GM19043 (cell line): ENCODE data around the gene TEX9.
"Not testable (repeated sequence)": the region's sequence is repeated elsewhere in the genome, so short reads cannot be mapped to it uniquely, and the experiment has no call there.

Experiments used
- ATAC-seq: cut with Tn5 transposase; IDR thresholded peaks from one replicate; pipeline ENCODE4 v1.9.1; 2021; ENCODE audit warnings: low read depth; ENCODE audit not compliant: unreplicated experiment

The TEX9 gene

GRCh38 chr15:56358604-56359003 is 6.6 kb upstream of the TEX9 start:
- no peak for ATAC-seq

DNA sequence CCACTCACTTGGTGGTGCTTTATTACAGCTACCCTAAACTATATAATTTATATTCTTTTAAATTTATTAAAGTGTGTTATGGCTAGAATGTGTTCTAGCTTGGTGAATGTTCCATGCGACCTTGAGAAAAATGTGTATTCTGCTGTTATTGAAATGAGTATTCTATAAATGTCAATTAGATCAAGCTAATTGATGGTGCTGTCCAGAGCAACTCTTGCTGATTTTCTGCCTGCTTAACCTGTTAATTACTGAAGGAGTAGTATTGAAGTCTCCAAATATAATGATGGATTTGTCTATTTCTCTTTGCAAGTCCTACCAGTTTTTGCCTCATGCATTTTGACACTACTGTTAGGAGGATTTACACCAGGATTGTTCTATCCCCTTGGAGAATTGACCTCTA is 3.2 kb upstream of the TEX9 start:
- ATAC-seq, result no peak

GRCh38 chr15:56366211-56366610 is 985 bp downstream of the TEX9 start:
- no peak for ATAC-seq

DNA sequence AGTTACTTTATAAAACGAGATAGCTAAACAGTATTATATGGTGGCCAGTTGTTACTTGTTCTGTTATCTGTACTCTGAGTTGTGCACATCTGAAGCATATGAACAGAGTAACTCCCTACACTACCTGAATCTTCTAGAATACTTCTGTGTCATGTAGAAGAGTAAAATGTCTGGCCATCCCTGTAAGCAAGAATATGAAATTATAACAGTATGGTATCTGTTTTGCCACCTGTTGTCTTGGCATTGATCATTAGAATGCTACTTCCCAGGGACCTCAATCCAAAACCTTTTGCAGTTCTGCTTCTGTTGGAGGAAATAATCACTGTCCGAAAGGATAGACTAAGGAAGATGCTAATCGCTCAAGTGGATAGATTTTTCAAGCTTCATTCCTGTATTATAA is 1.9 kb downstream of the TEX9 start:
- ATAC-seq, result no peak

DNA sequence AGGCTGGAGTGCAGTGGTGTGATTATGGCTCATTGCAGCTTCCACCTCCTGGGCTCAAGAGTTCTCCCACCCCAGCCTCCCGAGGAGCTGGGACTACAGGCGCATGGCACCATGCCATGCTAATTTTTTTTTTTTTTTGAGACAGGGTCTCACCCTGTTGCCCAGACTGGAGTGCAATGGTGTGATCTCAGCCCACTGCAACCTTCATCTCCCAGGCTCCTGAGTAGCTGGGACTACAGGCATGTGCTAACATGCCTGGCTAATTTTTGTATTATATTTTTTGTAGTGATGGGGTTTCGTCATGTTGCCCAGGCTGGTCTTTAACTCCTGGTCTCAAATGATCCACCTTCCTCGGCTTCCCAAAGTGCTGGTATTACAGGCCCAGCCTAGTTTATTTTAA is 4.0 kb downstream of the TEX9 start:
- no peak for ATAC-seq

DNA sequence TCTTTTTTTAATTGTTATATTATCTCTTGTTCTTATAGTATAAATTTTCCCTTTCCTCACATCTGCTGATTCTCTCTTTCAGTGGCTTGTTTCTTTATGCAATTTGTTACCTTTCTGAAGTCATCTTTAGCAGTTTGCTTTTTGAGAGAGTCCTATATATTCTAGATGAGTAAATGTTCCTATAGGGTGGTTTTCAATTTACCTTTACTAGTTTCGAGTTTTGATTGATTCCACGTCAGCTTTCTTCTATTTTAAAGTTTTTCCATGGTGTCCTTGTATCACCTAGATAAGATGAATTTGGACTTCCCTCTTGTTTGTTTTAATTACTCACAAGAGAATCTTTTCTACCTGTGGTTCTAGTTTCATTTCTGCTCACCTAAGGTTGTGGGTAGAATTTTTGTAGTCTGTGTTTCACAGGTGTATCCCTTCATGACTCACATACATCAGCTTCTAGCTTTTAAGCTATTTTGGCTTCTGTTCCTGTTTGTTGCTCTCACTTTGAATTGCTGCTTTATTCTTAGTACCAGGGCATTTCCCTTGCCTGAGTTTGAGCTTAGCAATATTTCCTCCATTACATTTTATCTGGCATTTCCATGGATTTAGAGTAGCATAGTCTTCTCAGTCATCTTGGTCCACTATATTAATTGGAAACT is 6.4 kb downstream of the TEX9 start:
- ATAC-seq, result peak; percentile 91

DNA sequence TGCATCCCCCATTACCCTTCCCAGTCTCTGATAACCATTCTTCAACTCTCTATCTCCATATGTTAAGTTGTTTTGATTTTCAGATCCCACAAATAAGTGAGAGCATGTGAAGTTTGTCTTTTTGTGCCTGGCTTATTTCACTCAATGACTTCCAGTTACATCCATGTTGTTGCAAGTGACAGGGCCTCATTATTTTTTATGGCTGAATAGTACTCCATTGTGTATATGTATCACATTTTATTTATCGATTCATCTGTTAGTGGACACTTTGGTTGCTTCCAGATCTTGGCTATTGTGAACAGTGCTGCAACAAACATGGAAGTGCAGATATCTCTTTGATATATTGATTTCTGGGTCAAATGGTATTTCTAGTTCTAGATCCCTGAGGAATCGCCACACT is 9.5 kb downstream of the TEX9 start:
- not testable (repeated sequence) for ATAC-seq

DNA sequence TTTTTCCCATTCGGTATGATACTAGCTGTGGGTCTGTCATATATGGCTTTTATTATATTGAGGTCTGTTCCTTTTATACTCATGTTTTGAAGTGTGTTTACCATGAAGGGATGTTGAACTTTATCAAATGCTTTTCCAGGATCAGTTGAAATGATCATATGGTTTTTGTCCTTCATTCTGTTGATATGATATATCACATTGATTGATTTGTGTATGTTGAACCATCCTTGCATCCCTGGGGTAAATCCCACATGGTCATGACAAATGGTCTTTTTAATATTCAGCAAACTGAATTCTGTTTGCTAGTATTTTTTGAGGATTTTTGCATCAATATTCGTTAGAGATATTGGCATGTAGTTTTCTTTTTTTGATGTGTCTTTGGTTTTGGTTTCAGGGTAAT is 12.6 kb downstream of the TEX9 start:
- not testable (repeated sequence) for ATAC-seq

DNA sequence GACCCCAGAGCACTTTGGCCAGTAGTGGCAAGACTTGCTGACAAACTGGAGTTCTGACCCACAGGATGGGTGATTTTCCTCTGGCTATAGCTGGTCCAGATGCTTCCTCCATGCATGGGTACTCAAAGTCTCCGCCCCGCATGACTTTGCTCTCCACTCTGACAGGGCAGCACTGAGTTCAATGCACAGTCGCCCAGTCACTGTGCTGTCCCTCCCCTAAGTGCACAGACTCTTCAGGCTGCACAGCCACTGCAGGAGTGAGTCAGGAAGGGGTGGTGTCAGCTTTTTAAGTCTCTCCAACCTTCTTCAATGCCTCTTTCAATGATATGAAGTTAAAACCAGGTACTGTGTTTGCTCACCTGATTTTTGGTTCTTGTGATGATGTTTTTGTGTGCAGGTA is 17.8 kb downstream of the TEX9 start:
- no peak for ATAC-seq

DNA sequence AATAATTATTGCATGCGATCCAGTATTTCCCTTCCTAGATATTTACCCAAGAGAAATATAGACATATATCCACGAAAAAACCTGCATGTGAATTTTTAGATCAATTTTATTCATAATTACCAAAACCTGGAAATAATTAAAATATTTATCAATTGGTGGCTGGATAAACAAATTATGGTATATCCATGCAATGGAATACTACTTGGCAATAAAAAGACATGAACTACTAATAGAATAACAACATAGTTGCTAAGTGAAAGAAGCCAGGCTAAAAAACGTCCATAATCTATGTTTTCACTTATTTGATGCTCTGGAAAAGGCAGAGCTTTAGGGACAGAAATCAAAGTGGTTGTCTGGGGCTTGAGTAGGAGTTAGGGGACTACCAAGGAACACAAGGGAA is 20.7 kb downstream of the TEX9 start:
- no peak for ATAC-seq

GRCh38 chr15:56390739-56391267 is 25.6 kb downstream of the TEX9 start:
- ATAC-seq, result no peak

DNA sequence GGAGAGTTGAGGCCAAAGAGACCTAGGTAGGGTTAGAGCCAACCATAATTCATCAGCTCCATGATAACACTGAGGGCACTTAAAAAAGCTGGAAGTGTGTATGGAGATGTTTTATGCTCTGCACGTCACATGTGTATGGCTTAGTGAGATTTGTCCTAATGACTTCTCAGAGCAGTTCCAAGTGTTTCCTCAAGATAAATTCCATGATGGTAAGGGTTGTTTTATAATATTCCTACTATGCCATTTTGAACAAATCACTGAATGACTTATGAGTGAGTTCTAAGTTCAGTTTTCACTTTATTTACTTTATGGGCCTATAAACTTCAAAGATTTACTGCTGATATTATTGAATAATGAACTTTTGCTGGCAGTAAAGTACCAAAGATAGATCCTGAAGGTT is 28.1 kb downstream of the TEX9 start:
- ATAC-seq, result no peak

- no peak for ATAC-seq
These were observed 29.7 kb downstream of the TEX9 start for GRCh38 chr15:56394909-56395308.

DNA sequence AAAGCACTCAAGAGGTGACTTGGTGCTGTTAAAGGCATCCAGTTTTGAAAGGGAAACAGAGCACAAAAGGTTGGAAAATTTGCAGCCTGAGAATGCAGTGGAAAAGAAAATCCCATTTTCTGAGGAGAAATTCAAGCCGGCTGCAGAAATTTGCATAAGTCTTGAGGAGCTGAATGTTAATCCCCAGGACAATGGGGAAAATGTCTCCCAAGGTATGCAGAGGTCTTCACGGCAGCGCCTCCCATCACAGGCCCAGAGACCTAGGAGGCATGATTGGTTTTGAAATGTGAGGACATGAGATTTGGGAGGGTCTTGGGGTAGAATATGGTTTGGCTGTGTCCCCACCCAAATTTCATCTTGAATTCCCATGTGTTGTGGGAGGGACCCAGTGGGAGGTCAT is 32.1 kb downstream of the TEX9 start:
- ATAC-seq, result not testable (repeated sequence)

DNA sequence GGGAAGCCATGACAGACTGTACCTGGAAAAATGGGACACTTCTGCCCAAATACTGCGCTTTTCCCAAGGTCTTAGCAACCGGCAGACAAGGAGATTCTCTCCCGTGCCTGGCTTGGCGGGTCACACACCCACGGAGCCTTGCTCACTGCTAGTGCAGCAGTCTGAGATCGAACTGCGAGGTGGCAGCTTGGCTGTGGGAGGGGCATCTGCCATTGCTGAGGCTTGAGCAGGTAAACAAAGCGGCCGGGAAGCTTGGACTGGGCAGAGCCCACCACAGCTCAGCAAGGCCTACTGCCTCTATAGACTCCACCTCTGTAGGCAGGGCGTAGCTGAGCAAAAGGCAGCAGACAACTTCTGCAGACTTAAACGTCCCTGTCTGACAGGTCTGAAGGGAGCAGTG is 34.0 kb downstream of the TEX9 start:
- ATAC-seq, result not testable (repeated sequence)

GRCh38 chr15:56410721-56411120 is 45.5 kb downstream of the TEX9 start:
- no peak for ATAC-seq

DNA sequence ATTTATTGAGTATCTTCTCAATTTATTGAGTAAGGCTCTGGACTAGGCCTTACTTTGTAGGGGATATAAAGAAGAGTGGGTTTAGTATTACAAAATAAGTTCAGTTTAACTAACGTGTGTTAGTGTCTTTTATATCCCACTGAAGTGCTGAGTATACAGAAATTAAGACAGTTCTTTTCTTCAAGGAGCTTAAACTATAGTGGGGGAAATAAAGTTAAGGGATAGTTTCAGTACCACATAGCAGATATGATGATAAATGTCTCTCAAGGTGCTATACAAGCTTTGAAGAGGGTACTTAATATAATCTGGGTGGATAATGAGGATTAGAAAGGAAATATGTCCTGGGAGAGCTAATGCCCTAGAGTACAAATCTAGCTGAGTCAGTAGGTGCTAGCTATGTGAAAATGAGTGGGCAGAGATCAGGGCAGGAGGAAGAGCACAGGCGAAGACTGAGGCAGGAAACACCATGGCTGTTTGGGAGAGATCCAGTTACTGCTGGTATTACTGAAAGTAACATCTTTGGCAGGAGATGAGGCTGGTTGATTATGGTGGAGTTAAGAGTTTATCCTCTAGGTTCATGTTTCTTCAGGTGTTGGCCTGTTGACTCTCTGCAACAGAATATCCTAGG is 46.0 kb downstream of the TEX9 start:
- no peak for ATAC-seq

DNA sequence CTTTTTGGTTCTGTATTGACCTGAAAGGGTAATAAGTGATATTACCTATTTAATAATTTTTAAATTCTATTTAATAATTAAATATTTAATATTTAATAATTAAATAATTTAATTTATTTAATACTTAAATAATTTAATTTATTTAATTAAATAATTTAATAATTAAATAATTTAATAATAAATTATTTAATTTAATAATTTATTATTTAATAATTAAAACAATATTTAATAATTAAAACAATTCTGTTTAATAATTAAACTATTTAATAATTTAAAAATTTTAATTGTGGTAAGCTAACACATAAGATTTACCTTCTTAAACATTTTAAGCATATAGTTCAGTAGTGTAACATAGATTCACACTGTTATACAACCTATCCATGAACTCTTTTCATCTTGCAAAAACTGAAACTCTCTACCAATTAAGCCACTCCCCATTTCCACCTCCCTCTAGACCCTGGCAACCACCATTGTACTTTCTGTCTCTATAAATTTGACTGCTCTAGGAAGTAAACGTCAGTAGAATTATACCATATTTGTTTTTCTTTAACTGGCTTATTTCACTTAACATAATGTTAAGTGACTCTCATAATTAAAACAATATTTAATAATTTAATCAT is 48.0 kb downstream of the TEX9 start:
- ATAC-seq, result not testable (repeated sequence)

DNA sequence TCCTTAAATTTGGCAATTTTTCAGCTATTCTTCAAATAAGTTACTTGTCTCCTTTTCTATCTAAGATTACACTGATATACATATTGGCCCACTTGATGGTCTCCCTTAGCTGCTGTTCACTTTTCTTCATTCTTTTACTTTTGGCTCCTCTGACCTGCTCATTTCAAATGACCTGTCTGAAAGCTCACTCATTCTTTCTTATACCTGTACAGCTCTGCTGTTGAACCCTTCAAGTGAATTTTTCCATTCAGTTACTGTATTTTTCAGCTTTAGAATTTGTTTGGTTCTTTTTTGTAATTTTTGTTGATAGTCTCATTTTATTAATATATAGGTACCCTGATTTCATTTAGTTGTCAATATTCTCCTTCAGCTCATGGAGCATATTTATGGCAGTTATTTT is 60.0 kb downstream of the TEX9 start:
- no peak for ATAC-seq

- no peak for ATAC-seq
These were observed 60.8 kb downstream of the TEX9 start for GRCh38 chr15:56425976-56426375.

- no peak for ATAC-seq
These were observed 63.7 kb downstream of the TEX9 start for GRCh38 chr15:56428821-56429458.
